MM.1S (cell line): ENCODE results near the gene PLCZ1.

Experiments used
- DNase-seq: peaks from one replicate; pipeline ENCODE4 v3.0.0-alpha.2; 2015
- H2AFZ ChIP-seq: fragments of 300-600 bp; sonication (generic); 2 replicates; pipeline ENCODE4 v1.6.0; 2016; ENCODE audit warnings: antibody characterized with exemption, low read length
- H3F3A ChIP-seq: fragments of 300-600 bp; sonication (generic); 2 replicates; pipeline ENCODE4 v1.6.1; 2016; ENCODE audit warnings: mild to moderate bottlenecking, antibody characterized with exemption, low read length, moderate library complexity, mixed read lengths; ENCODE audit not compliant: insufficient read depth
- H3K27ac ChIP-seq: fragments of 300-600 bp; sonication (generic); 2 replicates; pipeline ENCODE4 v1.5.1; 2016; ENCODE audit warnings: mild to moderate bottlenecking, low read length
- H3K27me3 ChIP-seq: fragments of 300-600 bp; sonication (generic); replicated peaks from 2 replicates; pipeline ENCODE4 v1.6.0; 2016; ENCODE audit warnings: low read length; ENCODE audit not compliant: insufficient read depth
- H3K36me3 ChIP-seq: fragments of 300-600 bp; sonication (generic); replicated peaks from 2 replicates; pipeline ENCODE4 v1.6.1; 2016; ENCODE audit warnings: mild to moderate bottlenecking, low read length, mixed read lengths; ENCODE audit not compliant: insufficient read depth
- H3K4me1 ChIP-seq: fragments of 300-600 bp; sonication (generic); 2 replicates; pipeline ENCODE4 v1.6.1; 2016; ENCODE audit warnings: low read length, mixed read lengths
- H3K4me2 ChIP-seq: fragments of 300-600 bp; sonication (generic); 2 replicates; pipeline ENCODE4 v1.6.0; 2016; ENCODE audit warnings: low read depth, low read length
- H3K4me3 ChIP-seq: fragments of 300-600 bp; sonication (generic); 2 replicates; pipeline ENCODE4 v1.5.1; 2016; ENCODE audit warnings: low read length, mixed read lengths
- H3K79me2 ChIP-seq: fragments of 300-600 bp; sonication (generic); 2 replicates; pipeline ENCODE4 v1.6.1; 2016; ENCODE audit warnings: mixed run types, low read length, mixed read lengths
- H3K9ac ChIP-seq: fragments of 300-600 bp; sonication (generic); 2 replicates; pipeline ENCODE4 v1.6.1; 2016; ENCODE audit warnings: low read length, mixed read lengths
- H3K9me2 ChIP-seq: fragments of 300-600 bp; sonication (generic); replicated peaks from 2 replicates; pipeline ENCODE4 v1.6.1; 2016; ENCODE audit warnings: mild to moderate bottlenecking, low read length, mixed read lengths; ENCODE audit not compliant: insufficient read depth
- H3K9me3 ChIP-seq: fragments of 300-600 bp; sonication (generic); replicated peaks from 2 replicates; pipeline ENCODE4 v1.6.1; 2016; ENCODE audit warnings: mild to moderate bottlenecking, low read length, mixed read lengths; ENCODE audit not compliant: insufficient read depth
- H4K20me1 ChIP-seq: fragments of 300-600 bp; sonication (generic); 2 replicates; pipeline ENCODE4 v1.6.1; 2016; ENCODE audit warnings: mild to moderate bottlenecking, low read length, moderate library complexity, mixed read lengths; ENCODE audit not compliant: insufficient read depth
- EZH2 ChIP-seq: fragments of 300-600 bp; sonication (generic); optimal IDR thresholded peaks from 2 replicates; pipeline ENCODE3; 2017; ENCODE audit warnings: low read depth, mild to moderate bottlenecking, antibody characterized with exemption, low read length, mixed read lengths
- EZH2phosphoT487 ChIP-seq: fragments of 300-600 bp; sonication (generic); IDR thresholded peaks from 2 replicates; pipeline ENCODE4 v1.6.1; 2018; ENCODE audit warnings: antibody characterized with exemption, low read length
- TF ChIP-seq, protein P1 (sequence below): fragments of 300-600 bp; sonication (generic); IDR thresholded peaks from 2 replicates; pipeline ENCODE4 v1.5.1; 2016; ENCODE audit warnings: antibody characterized with exemption, low read length, mixed read lengths

The PLCZ1 gene

DNA sequence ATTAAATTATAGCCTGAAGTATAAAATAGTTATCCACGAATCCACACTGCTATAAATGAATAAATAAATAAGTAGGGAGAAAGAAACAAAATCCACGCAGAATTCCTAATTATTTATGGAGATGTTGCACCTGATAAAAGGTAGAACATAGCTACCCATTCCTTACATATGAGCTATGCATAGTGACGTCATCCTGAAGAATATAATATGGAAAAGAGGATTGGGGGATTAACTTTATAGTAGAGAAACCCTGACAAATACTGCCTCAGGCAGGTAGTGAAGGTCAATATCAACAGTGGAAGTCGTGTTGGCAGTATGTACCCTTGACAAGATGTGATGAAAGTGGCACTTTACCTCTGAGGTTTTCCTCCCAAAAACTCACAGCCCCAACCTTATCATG is 82.5 kb downstream of the PLCZ1 start:
- DNase-seq = no peak
- no peak overlapping the region for H3K27ac ChIP-seq
- H3K9ac ChIP-seq = no peak overlapping the region
- H3K79me2 ChIP-seq = no peaks in the 10 kb centered on the region
- H4K20me1 ChIP-seq = no peaks in the 10 kb centered on the region
- H3K4me1 ChIP-seq = no peaks in the 10 kb centered on the region
- no peak overlapping the region for H3K4me3 ChIP-seq
- H3K36me3 ChIP-seq = no peaks in the 10 kb centered on the region
- H3K9me2 ChIP-seq = no peaks in the 10 kb centered on the region
- H3K27me3 ChIP-seq = no peaks in the 10 kb centered on the region
- no peaks in the 10 kb centered on the region for H3K9me3 ChIP-seq
- H3K4me2 ChIP-seq = no peak overlapping the region
- no peak overlapping the region for H2AFZ ChIP-seq
- no peak for TF ChIP-seq EZH2
- TF ChIP-seq EZH2phosphoT487 = no peak
- TF ChIP-seq, protein P1, sequence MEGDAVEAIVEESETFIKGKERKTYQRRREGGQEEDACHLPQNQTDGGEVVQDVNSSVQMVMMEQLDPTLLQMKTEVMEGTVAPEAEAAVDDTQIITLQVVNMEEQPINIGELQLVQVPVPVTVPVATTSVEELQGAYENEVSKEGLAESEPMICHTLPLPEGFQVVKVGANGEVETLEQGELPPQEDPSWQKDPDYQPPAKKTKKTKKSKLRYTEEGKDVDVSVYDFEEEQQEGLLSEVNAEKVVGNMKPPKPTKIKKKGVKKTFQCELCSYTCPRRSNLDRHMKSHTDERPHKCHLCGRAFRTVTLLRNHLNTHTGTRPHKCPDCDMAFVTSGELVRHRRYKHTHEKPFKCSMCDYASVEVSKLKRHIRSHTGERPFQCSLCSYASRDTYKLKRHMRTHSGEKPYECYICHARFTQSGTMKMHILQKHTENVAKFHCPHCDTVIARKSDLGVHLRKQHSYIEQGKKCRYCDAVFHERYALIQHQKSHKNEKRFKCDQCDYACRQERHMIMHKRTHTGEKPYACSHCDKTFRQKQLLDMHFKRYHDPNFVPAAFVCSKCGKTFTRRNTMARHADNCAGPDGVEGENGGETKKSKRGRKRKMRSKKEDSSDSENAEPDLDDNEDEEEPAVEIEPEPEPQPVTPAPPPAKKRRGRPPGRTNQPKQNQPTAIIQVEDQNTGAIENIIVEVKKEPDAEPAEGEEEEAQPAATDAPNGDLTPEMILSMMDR = no peak
- no peaks in the 10 kb centered on the region for H3F3A ChIP-seq

- no peaks in the 10 kb centered on the region for H3K27me3 ChIP-seq
- no peak for DNase-seq
- H3F3A ChIP-seq = no peaks in the 10 kb centered on the region
- no peak overlapping the region for H3K9ac ChIP-seq
- no peaks in the 10 kb centered on the region for H3K36me3 ChIP-seq
- H2AFZ ChIP-seq = no peak overlapping the region
- no peak overlapping the region for H3K27ac ChIP-seq
- TF ChIP-seq, protein P1 = no peak
- H3K79me2 ChIP-seq = no peaks in the 10 kb centered on the region
- no peaks in the 10 kb centered on the region for H3K4me1 ChIP-seq
- no peaks in the 10 kb centered on the region for H3K9me2 ChIP-seq
- no peaks in the 10 kb centered on the region for H4K20me1 ChIP-seq
- no peak overlapping the region for H3K4me3 ChIP-seq
- H3K9me3 ChIP-seq = no peaks in the 10 kb centered on the region
- H3K4me2 ChIP-seq = no peak overlapping the region
Measured at GRCh38 chr12:18653465-18653864, 84.3 kb downstream of the PLCZ1 start.

DNA sequence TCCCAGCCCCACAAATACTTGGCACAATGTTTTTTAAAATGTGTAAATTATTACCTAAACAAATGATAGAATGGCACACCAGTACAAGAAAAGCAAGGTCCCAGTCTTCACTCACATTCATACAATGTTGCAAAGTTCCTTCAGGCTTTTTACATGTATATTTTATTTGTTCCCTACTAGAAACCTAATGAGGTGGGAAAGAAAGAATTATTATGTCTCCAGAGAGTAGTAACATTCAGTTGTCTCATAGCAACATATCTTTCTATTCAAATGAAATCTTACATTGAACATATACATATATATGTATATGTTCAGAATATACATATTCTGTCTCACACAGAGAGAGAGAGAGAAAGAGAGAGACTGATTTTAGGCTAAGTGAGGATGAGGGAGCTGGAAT is 85.2 kb downstream of the PLCZ1 start:
- TF ChIP-seq, protein P1 = no peak
- TF ChIP-seq EZH2 (no peak), EZH2phosphoT487 (no peak)
- no peak overlapping the region for H3K9ac ChIP-seq
- no peak overlapping the region for H3K27ac ChIP-seq
- no peak for DNase-seq
- no peaks in the 10 kb centered on the region for H3K4me1 ChIP-seq
- no peaks in the 10 kb centered on the region for H4K20me1 ChIP-seq
- no peaks in the 10 kb centered on the region for H3K36me3 ChIP-seq
- H3K27me3 ChIP-seq = no peaks in the 10 kb centered on the region
- no peaks in the 10 kb centered on the region for H3K9me2 ChIP-seq
- no peaks in the 10 kb centered on the region for H3K9me3 ChIP-seq
- no peak overlapping the region for H2AFZ ChIP-seq
- H3F3A ChIP-seq = no peaks in the 10 kb centered on the region
- no peak overlapping the region for H3K4me3 ChIP-seq
- H3K79me2 ChIP-seq = no peaks in the 10 kb centered on the region
- H3K4me2 ChIP-seq = no peak overlapping the region

GRCh38 chr12:18651525-18651924 is 86.3 kb downstream of the PLCZ1 start:
- TF ChIP-seq EZH2phosphoT487 = no peak
- no peak for TF ChIP-seq EZH2
- TF ChIP-seq, protein P1 = no peak
- H2AFZ ChIP-seq = no peak overlapping the region
- no peak for DNase-seq
- no peaks in the 10 kb centered on the region for H3K4me1 ChIP-seq
- no peak overlapping the region for H3K4me3 ChIP-seq
- H3K9me2 ChIP-seq = no peaks in the 10 kb centered on the region
- H3F3A ChIP-seq = no peaks in the 10 kb centered on the region
- H4K20me1 ChIP-seq = no peaks in the 10 kb centered on the region
- H3K27ac ChIP-seq = no peak overlapping the region
- H3K9ac ChIP-seq = no peak overlapping the region
- no peaks in the 10 kb centered on the region for H3K9me3 ChIP-seq
- no peaks in the 10 kb centered on the region for H3K27me3 ChIP-seq
- no peaks in the 10 kb centered on the region for H3K36me3 ChIP-seq
- H3K79me2 ChIP-seq = no peaks in the 10 kb centered on the region
- H3K4me2 ChIP-seq = no peak overlapping the region
